CD14-positive monocyte (primary cell): Measurements from ENCODE around the gene TMEM26. TPM values are rescaled to one million over a fixed set of nuclear protein-coding genes. Genes with fewer than 3 reads are reported as not detected.

ENCODE experiments used
- DNase-seq, 3 donors: peaks; one replicate each; pipeline ENCODE4 v3.0.0-alpha.2; 2011 to 2022
- H2AFZ ChIP-seq: 2 replicates; pipeline ENCODE4 v1.6.0; 2012; ENCODE audit warnings: mild to moderate bottlenecking, low read depth, low read length, inconsistent platforms; ENCODE audit not compliant: insufficient read depth, poor library complexity, severe bottlenecking
- H3K27ac ChIP-seq, 2 donors: 1 replicate in 1 of 2; 2 replicates in 1 of 2; pipeline ENCODE4 v1.5.1; 2012 to 2013; ENCODE audit warnings: low read length in 2 of 2, control low read depth in 1 of 2, inconsistent platforms in 1 of 2, low read depth in 1 of 2, mild to moderate bottlenecking in 1 of 2
- H3K27me3 ChIP-seq, 2 donors: one replicate each; pipeline versions ENCODE4 v1.6.0 to v1.6.1; 2011 to 2013; ENCODE audit warnings: low read length in 2 of 2; ENCODE audit not compliant: control insufficient read depth in 2 of 2, insufficient read depth in 2 of 2
- H3K36me3 ChIP-seq, 2 donors: replicated peaks in 1 of 2; 1 replicate in 1 of 2; 2 replicates in 1 of 2; pipeline versions ENCODE4 v1.5.1 to v1.6.1; 2012 to 2013; ENCODE audit warnings: low read length in 2 of 2, control low read depth in 1 of 2, inconsistent platforms in 1 of 2, mild to moderate bottlenecking in 1 of 2; ENCODE audit not compliant: insufficient read depth in 2 of 2, control insufficient read depth in 1 of 2
- H3K4me1 ChIP-seq, 2 donors: 1 replicate in 1 of 2; 2 replicates in 1 of 2; pipeline versions ENCODE4 v1.5.1 to v1.6.1; 2012 to 2013; ENCODE audit warnings: low read length in 2 of 2, control low read depth in 1 of 2, inconsistent platforms in 1 of 2, mild to moderate bottlenecking in 1 of 2, moderate library complexity in 1 of 2; ENCODE audit not compliant: insufficient read depth in 2 of 2, control insufficient read depth in 1 of 2
- H3K4me2 ChIP-seq: replicated peaks from 2 replicates; pipeline ENCODE3; 2012; ENCODE audit warnings: low read length, moderate library complexity, mild to moderate bottlenecking; ENCODE audit not compliant: poor library complexity, severe bottlenecking; ENCODE audit errors: extremely low read depth
- H3K4me3 ChIP-seq, 3 experiments: fragments of 200-600 bp in 1 of 3; sonication (generic) in 1 of 3; replicated peaks in 1 of 3; 1 replicate in 2 of 3; 2 replicates in 1 of 3; pipeline ENCODE4 v1.5.1; 2011 to 2013; ENCODE audit warnings: low read length in 3 of 3, mild to moderate bottlenecking in 3 of 3, control low read depth in 2 of 3, low read depth in 2 of 3, inconsistent platforms in 1 of 3, moderate library complexity in 1 of 3
- H3K79me2 ChIP-seq: 2 replicates; pipeline ENCODE4 v1.6.0; 2012; ENCODE audit warnings: mild to moderate bottlenecking, control low read depth, inconsistent platforms, low read length, moderate library complexity; ENCODE audit not compliant: insufficient read depth
- H3K9ac ChIP-seq: 2 replicates; pipeline ENCODE4 v1.6.0; 2017; ENCODE audit warnings: low read length, mild to moderate bottlenecking; ENCODE audit not compliant: insufficient read depth, poor library complexity, severe bottlenecking
- H3K9me3 ChIP-seq, 2 donors: replicated peaks in 1 of 2; 1 replicate in 1 of 2; 2 replicates in 1 of 2; pipeline versions ENCODE4 v1.5.1 to v1.6.1; 2012 to 2013; ENCODE audit warnings: low read length in 2 of 2, control low read depth in 1 of 2; ENCODE audit not compliant: control insufficient read depth in 1 of 2, insufficient read depth in 1 of 2
- H4K20me1 ChIP-seq: 2 replicates; pipeline ENCODE4 v1.6.0; 2012; ENCODE audit warnings: mild to moderate bottlenecking, low read length, control low read depth, moderate library complexity; ENCODE audit not compliant: insufficient read depth
- H3K27ac Mint-ChIP-seq, 7 donors: one replicate each; pipeline ENCODE4 v1.8.0; 2020; ENCODE audit warnings: mild to moderate bottlenecking in 7 of 7, mixed read lengths in 7 of 7, moderate library complexity in 6 of 7, inconsistent platforms in 2 of 7
- H3K27me3 Mint-ChIP-seq, 3 donors: one replicate each; pipeline ENCODE4 v1.8.0; 2021 to 2022; ENCODE audit warnings: low read depth in 3 of 3, mild to moderate bottlenecking in 3 of 3, mixed read lengths in 3 of 3, moderate library complexity in 3 of 3, inconsistent platforms in 1 of 3
- H3K36me3 Mint-ChIP-seq, 2 donors: one replicate each; pipeline ENCODE4 v1.8.0; 2020; ENCODE audit warnings: mixed read lengths in 2 of 2, inconsistent platforms in 1 of 2, mild to moderate bottlenecking in 1 of 2
- H3K4me1 Mint-ChIP-seq: one replicate; pipeline ENCODE4 v1.8.0; 2020; ENCODE audit warnings: mild to moderate bottlenecking, mixed read lengths
- H3K4me3 Mint-ChIP-seq, 2 donors: one replicate each; pipeline ENCODE4 v1.8.0; 2020; ENCODE audit warnings: mild to moderate bottlenecking in 2 of 2, mixed read lengths in 2 of 2, moderate library complexity in 1 of 2
- H3K9me3 Mint-ChIP-seq, 7 donors: one replicate each; pipeline ENCODE4 v1.8.0; 2020 to 2022; ENCODE audit warnings: mixed read lengths in 7 of 7, mild to moderate bottlenecking in 6 of 7, moderate library complexity in 6 of 7, inconsistent platforms in 2 of 7
- CTCF ChIP-seq: fragments of 200-600 bp; IDR thresholded peaks from one replicate; pipeline ENCODE4 v1.8.0; 2022; ENCODE audit warnings: antibody characterized with exemption, mild to moderate bottlenecking
- WGBS: methylation state at CpG from one replicate; pipeline ENCODE4 v1.1.5; 2013; ENCODE audit warnings: missing lambda C conversion rate; ENCODE audit not compliant: insufficient coverage; 5-methylcytosine and 5-hydroxymethylcytosine counted together
- intact Hi-C, 2 donors: fragments of 100-400 bp; cut with micrococcal nuclease; formaldehyde crosslinking; loops; one replicate each; pipeline versions ENCODE4 v1.15.0 to v1.15.1; 2023
- polyA plus RNA-seq, 3 donors: library from polyadenylated mRNA; depleted of rRNA in 1 of 3; unstranded in 2 of 3; stranded (reverse) in 1 of 3; fragments of 300-500 nt in 2 of 3; fragments of >200 nt in 1 of 3; fragmentation: Illumina TruSeq in 2 of 3; gene quantifications; 1 replicate in 2 of 3; 2 replicates in 1 of 3; pipeline ENCODE4 v1.2.3, GENCODE V29; 2012 to 2021

Gene TMEM26
- polyA plus RNA-seq, 3 donors, result not detected

DNA sequence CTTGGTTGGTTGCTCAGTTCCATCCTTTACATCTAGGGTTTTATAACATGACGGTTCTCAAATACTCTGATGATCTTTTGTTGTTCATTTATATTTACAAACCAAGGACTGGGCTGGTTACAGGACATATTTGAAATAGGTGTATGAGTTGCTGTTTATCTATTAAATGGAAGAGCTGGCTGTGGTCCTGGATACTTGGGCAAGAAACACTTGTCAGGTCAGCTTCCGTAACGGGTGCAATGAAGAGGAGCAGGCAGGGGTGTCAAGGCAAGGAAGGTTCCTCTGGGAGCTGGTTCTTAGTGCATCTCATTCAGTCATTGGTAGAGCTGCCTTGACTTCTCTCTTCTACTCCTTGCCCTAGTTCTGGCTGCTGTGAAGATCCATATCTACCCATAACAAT, 4.8 kb upstream of the TMEM26 start:
- Mint-ChIP-seq H3K9me3 (peaks cover 0 to 7% (median 2%) of the 10 kb centered on the region in 7 donors), H3K36me3 (no peaks in the 10 kb centered on the region), H3K27ac (no peak overlapping the region), H3K4me3 (no peak overlapping the region), H3K27me3 (peaks cover 14 to 25% (median 17%) of the 10 kb centered on the region in 3 donors), H3K4me1 (peaks cover 6% of the 10 kb centered on the region)
- Histone ChIP-seq H2AFZ (no peak overlapping the region), H3K9ac (no peak overlapping the region), H3K9me3 (no peaks in the 10 kb centered on the region), H4K20me1 (no peaks in the 10 kb centered on the region), H3K27ac (no peak overlapping the region), H3K27me3 (peaks cover 16 to 19% of the 10 kb centered on the region in 2 donors), H3K4me2 (no peak overlapping the region), H3K79me2 (no peaks in the 10 kb centered on the region), H3K4me3 (no peak overlapping the region), H3K4me1 (peaks cover 4 to 5% of the 10 kb centered on the region in 2 donors), H3K36me3 (no peaks in the 10 kb centered on the region)
- no peak for DNase-seq
- 100% methylated on average over 1 of the region's 3 CpGs for WGBS
- intact Hi-C loops, result no loop called here
- no peak for TF ChIP-seq CTCF

- peaks cover 0 to 7% (median 3%) of the 10 kb centered on the region in 7 donors for H3K9me3 Mint-ChIP-seq
- no CpG with 5 or more reads among the region's 4 CpGs for WGBS
- H3K27me3 Mint-ChIP-seq, result peaks cover 28 to 42% (median 34%) of the 10 kb centered on the region in 3 donors
These were observed 3.1 kb upstream of the TMEM26 start for GRCh38 chr10:61456095-61456789.

More at GRCh38 chr10:61456095-61456789, 3.1 kb upstream of the TMEM26 start:
- Histone ChIP-seq H3K36me3 (no peaks in the 10 kb centered on the region), H3K79me2 (no peaks in the 10 kb centered on the region), H3K27me3 (peaks cover 29 to 37% of the 10 kb centered on the region in 2 donors), H3K9me3 (peaks cover 0 to 11% of the 10 kb centered on the region in 2 donors), H2AFZ (no peak overlapping the region), H3K4me2 (no peak overlapping the region), H4K20me1 (no peaks in the 10 kb centered on the region), H3K4me3 (no peak overlapping the region), H3K4me1 (peaks cover 14 to 16% of the 10 kb centered on the region in 2 donors), H3K27ac (no peak overlapping the region), H3K9ac (no peak overlapping the region)
- Mint-ChIP-seq H3K36me3 (no peaks in the 10 kb centered on the region), H3K4me3 (no peak overlapping the region), H3K4me1 (peaks cover 17% of the 10 kb centered on the region), H3K27ac (no peak overlapping the region)
- TF ChIP-seq CTCF, result no peak
- no peak for DNase-seq
- intact Hi-C loops, result no loop called here
